ENCODE measurements around the gene USP24. TPM values are rescaled to one million over a fixed set of nuclear protein-coding genes. Genes with fewer than 3 reads are reported as not detected.

Gene USP24
- total RNA-seq, 1 donor from 2014 or later = 40.8 TPM

DNA sequence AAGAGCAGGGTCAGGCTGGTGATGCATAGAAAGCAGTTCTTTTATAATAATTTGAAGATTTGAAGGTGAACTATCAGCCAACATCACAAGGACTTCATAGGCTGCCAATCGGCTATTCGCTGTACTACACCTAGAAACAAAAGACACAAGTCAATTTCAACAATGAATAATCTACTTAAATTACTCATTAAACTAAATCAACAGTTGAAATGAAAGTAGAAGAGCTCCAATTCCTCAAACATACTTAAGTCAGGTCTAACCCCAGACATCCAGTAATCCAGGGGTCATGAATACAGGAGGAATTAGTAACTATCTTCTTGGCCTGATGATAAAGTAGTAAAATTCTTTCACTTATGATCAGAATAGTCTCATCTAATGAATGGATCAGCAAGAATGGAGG lies 111.3 kb downstream of the USP24 start:
- no peak for DNase-seq (ENCODE audit: low read depth)
- Histone ChIP-seq H3K27me3 (ENCODE audit: control insufficient read depth, insufficient read depth, low read length) (no peaks in the 10 kb centered on the region), H3K4me3 (ENCODE audit: low read depth, low read length) (no peak overlapping the region), H3K36me3 (ENCODE audit: control insufficient read depth, insufficient read depth, low read length) (peaks cover 18% of the 10 kb centered on the region)
- TF ChIP-seq, protein P1, sequence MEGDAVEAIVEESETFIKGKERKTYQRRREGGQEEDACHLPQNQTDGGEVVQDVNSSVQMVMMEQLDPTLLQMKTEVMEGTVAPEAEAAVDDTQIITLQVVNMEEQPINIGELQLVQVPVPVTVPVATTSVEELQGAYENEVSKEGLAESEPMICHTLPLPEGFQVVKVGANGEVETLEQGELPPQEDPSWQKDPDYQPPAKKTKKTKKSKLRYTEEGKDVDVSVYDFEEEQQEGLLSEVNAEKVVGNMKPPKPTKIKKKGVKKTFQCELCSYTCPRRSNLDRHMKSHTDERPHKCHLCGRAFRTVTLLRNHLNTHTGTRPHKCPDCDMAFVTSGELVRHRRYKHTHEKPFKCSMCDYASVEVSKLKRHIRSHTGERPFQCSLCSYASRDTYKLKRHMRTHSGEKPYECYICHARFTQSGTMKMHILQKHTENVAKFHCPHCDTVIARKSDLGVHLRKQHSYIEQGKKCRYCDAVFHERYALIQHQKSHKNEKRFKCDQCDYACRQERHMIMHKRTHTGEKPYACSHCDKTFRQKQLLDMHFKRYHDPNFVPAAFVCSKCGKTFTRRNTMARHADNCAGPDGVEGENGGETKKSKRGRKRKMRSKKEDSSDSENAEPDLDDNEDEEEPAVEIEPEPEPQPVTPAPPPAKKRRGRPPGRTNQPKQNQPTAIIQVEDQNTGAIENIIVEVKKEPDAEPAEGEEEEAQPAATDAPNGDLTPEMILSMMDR (IDR thresholded peaks at IDR 0.05; ENCODE audit: insufficient read depth, low read length, severe bottlenecking) = no peak
- no peak for FAIRE-seq

DNA sequence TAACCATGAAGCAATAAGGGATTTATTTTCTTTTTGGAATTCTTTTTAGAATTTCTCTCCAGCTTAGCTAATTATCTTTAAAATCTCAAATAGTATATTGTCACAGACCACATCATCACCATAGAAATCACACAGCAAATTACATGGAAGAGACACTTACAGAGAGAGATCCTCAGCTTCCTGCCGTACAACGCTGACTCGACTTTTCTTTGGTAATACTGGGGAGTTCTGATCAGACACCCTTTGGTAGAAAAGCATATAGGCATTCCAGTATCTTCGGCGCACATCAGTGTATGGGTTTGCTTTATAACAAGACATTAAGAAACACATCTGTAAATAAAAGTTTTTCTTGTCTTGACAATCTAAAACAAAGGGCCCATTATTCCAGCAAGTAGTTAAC lies 120.1 kb downstream of the USP24 start:
- Histone ChIP-seq H3K4me3 (ENCODE audit: low read depth, low read length) (no peak overlapping the region), H3K27me3 (ENCODE audit: control insufficient read depth, insufficient read depth, low read length) (no peaks in the 10 kb centered on the region), H3K36me3 (ENCODE audit: control insufficient read depth, insufficient read depth, low read length) (peaks cover 16% of the 10 kb centered on the region)
- DNase-seq (ENCODE audit: low read depth) (no peak), FAIRE-seq (no peak)
- TF ChIP-seq, protein P1 (IDR thresholded peaks at IDR 0.05; ENCODE audit: insufficient read depth, low read length, severe bottlenecking) = no peak

DNA sequence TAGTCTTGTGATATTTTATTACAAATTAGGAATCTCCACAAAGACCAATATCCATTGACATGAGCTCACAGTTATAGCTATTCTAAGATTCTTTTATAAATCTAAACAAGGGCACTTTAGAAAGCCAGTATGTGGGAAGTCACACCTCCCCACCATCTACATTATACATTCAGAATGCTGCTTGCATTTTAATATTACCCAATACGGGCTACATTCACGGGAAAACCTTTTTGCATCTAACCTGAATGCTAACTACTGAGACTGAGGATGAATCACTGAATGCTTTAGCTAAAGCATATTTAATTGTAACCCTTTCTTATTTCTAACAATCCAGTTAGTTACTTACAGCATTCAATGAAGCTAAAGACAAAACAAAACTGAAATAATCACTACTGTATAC lies 122.7 kb downstream of the USP24 start:
- H3K4me3 ChIP-seq (ENCODE audit: low read depth, low read length) = no peak overlapping the region
- no peak for DNase-seq (ENCODE audit: low read depth)
- no peaks in the 10 kb centered on the region for H3K27me3 ChIP-seq (ENCODE audit: control insufficient read depth, insufficient read depth, low read length)
- FAIRE-seq = no peak
- peaks cover 13% of the 10 kb centered on the region for H3K36me3 ChIP-seq (ENCODE audit: control insufficient read depth, insufficient read depth, low read length)
- TF ChIP-seq, protein P1 (IDR thresholded peaks at IDR 0.05; ENCODE audit: insufficient read depth, low read length, severe bottlenecking) = no peak

DNA sequence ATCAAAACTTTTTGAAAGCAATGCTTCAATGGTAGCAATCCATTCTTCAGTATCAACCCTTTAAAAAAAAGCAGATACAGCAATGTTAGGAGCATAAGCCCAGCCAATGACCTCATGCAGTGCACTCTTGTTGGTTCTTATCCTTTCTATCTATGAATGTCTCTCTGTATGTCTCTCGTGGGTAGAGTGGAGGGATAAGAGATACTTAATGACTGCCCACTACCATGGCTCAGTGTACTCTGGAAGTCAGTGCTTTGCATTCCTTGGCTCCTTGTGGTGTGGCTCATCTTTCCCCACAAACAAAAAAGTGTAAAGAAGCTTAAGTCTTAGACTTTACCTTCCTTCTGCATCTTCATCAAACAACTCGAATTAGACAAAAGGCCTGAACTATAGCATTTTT lies 125.5 kb downstream of the USP24 start:
- Histone ChIP-seq H3K4me3 (ENCODE audit: low read depth, low read length) (no peak overlapping the region), H3K36me3 (ENCODE audit: control insufficient read depth, insufficient read depth, low read length) (peaks cover 16% of the 10 kb centered on the region), H3K27me3 (ENCODE audit: control insufficient read depth, insufficient read depth, low read length) (no peaks in the 10 kb centered on the region)
- DNase-seq (ENCODE audit: low read depth) (no peak), FAIRE-seq (no peak)
- TF ChIP-seq, protein P1 (IDR thresholded peaks at IDR 0.05; ENCODE audit: insufficient read depth, low read length, severe bottlenecking) = no peak

DNA sequence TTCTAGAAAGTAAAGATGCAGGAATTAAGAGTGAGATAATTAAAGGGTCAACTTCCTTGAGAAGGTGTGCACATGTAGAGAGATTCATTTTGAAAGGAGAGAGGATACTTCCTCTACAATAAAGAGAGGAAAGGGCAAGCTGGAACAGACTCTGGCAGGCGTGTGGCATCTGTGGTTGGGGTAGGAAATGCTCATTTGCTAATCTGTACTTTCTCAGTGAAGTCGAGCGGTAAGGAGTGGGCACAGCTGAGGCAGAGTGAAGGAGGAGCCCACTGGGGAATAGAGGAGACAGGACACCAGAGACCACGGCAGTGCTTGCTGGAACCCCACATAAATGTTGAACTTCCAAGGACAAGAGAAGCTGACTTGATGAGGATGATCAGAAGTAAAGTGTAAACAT lies 126.8 kb downstream of the USP24 start:
- Histone ChIP-seq H3K4me3 (ENCODE audit: low read depth, low read length) (no peak overlapping the region), H3K27me3 (ENCODE audit: control insufficient read depth, insufficient read depth, low read length) (no peaks in the 10 kb centered on the region), H3K36me3 (ENCODE audit: control insufficient read depth, insufficient read depth, low read length) (peaks cover 15% of the 10 kb centered on the region)
- no peak for FAIRE-seq
- TF ChIP-seq, protein P1 (IDR thresholded peaks at IDR 0.05; ENCODE audit: insufficient read depth, low read length, severe bottlenecking) = no peak
- DNase-seq (ENCODE audit: low read depth) = no peak

DNA sequence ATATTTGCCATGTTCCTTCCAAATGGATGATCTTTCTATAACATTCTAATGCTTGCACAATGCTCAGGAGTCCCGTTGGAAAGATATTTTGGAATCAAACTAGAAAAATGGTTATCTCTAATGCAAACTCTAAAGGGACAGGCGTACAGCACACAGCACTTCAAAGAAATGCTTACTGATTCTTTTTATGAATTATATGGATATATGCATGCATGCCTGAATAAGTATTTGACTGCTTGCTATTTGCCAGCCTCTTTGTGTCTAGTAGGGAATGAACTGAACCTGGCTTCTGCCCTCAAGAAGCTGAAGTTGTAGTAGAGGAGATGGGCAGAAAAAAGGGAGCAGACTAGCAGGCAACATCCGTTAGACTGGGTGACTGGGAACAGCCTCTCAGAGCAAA lies 127.7 kb downstream of the USP24 start:
- TF ChIP-seq, protein P1 (IDR thresholded peaks at IDR 0.05; ENCODE audit: insufficient read depth, low read length, severe bottlenecking) = no peak

More for the DNA sequence above, 127.7 kb downstream of the USP24 start:
- Histone ChIP-seq H3K27me3 (ENCODE audit: control insufficient read depth, insufficient read depth, low read length) (no peaks in the 10 kb centered on the region), H3K4me3 (ENCODE audit: low read depth, low read length) (no peak overlapping the region), H3K36me3 (ENCODE audit: control insufficient read depth, insufficient read depth, low read length) (peaks cover 12% of the 10 kb centered on the region)
- DNase-seq (ENCODE audit: low read depth) (no peak), FAIRE-seq (no peak)

Data from bronchial epithelial cell (primary cell).